H1 (cell line): ENCODE measurements around the gene PLXNB2. TPM values are rescaled to one million over a fixed set of nuclear protein-coding genes. Genes with fewer than 3 reads are reported as not detected.

ENCODE experiments used
- CTCF ChIA-PET: fragments of 300-600 bp; sonication (Branson Sonifier 250); formaldehyde crosslinking; loops from one replicate; lab custom pipeline; 2021; ENCODE audit not compliant: partially characterized antibody; lab: Charles Lee
- POLR2A ChIA-PET: fragments of 300-600 bp; sonication (Branson Sonifier 250); formaldehyde crosslinking; loops from one replicate; lab custom pipeline; 2021; ENCODE audit warnings: inconsistent platforms; ENCODE audit not compliant: partially characterized antibody; lab: Charles Lee
- DNase-seq, 2 experiments: peaks; one replicate each; pipeline versions ENCODE4 v3.0.0 to v3.0.0-alpha.2; 2010 to 2022; ENCODE audit warnings: low spot score in 2 of 2, low read depth in 1 of 2, mixed read lengths in 1 of 2
- FAIRE-seq: peaks from 2 replicates; lab custom pipeline; 2011; peaks lifted over from hg19 to GRCh38; lab: Jason Lieb, UNC
- H2AFZ ChIP-seq: 2 replicates; pipeline ENCODE4 v1.8.1; 2012; ENCODE audit warnings: low read length, inconsistent platforms
- H2AK5ac ChIP-seq: 2 replicates; pipeline ENCODE4 v1.6.1; 2013; ENCODE audit warnings: low read depth, low read length
- H2BK120ac ChIP-seq: replicated peaks from 2 replicates; pipeline ENCODE3; 2013; ENCODE audit warnings: low read depth, low read length, inconsistent platforms
- H2BK12ac ChIP-seq: 2 replicates; pipeline ENCODE4 v1.6.1; 2013; ENCODE audit warnings: low read depth, low read length
- H2BK15ac ChIP-seq: 2 replicates; pipeline ENCODE4 v1.6.1; 2013; ENCODE audit warnings: low read length
- H2BK20ac ChIP-seq: 2 replicates; pipeline ENCODE4 v1.6.1; 2013; ENCODE audit warnings: low read length
- H2BK5ac ChIP-seq: 2 replicates; pipeline ENCODE4 v1.6.1; 2013; ENCODE audit warnings: low read depth, low read length
- H3K14ac ChIP-seq: 2 replicates; pipeline ENCODE4 v1.6.1; 2013; ENCODE audit warnings: inconsistent platforms; ENCODE audit not compliant: insufficient read length
- H3K18ac ChIP-seq: 2 replicates; pipeline ENCODE4 v1.6.1; 2013; ENCODE audit warnings: low read length; ENCODE audit errors: extremely low read depth
- H3K23ac ChIP-seq: 2 replicates; pipeline ENCODE4 v1.6.1; 2013; ENCODE audit warnings: inconsistent platforms; ENCODE audit not compliant: insufficient read length
- H3K23me2 ChIP-seq: 2 replicates; pipeline ENCODE4 v1.6.1; 2013; ENCODE audit warnings: low read depth, low read length
- H3K27ac ChIP-seq: 2 replicates; pipeline ENCODE4 v1.6.1; 2011; ENCODE audit warnings: low read depth, low read length, inconsistent platforms
- H3K27me3 ChIP-seq, 4 experiments: replicated peaks in 1 of 4; 1 replicate in 1 of 4; 2 replicates in 3 of 4; pipeline versions ENCODE4 v1.6.1 to v1.8.1; 2011 to 2013; ENCODE audit warnings: low read length in 3 of 4, mild to moderate bottlenecking in 3 of 4, inconsistent platforms in 2 of 4, mixed read lengths in 2 of 4, moderate library complexity in 1 of 4; ENCODE audit not compliant: control insufficient read depth in 3 of 4, insufficient read depth in 3 of 4; ENCODE audit errors: extremely low read depth in 1 of 4
- H3K36me3 ChIP-seq, 4 experiments: 2 replicates each; pipeline versions ENCODE4 v1.6.1 to v1.8.1; 2011 to 2013; ENCODE audit warnings: mild to moderate bottlenecking in 4 of 4, low read length in 3 of 4, moderate library complexity in 2 of 4, control low read depth in 1 of 4, inconsistent platforms in 1 of 4; ENCODE audit not compliant: insufficient read depth in 4 of 4, control insufficient read depth in 2 of 4
- H3K4ac ChIP-seq: replicated peaks from 2 replicates; pipeline ENCODE3; 2013; ENCODE audit warnings: low read length, low read depth, mixed read lengths, inconsistent platforms; ENCODE audit not compliant: insufficient read length
- H3K4me1 ChIP-seq, 4 experiments: replicated peaks in 1 of 4; 1 replicate in 1 of 4; 2 replicates in 3 of 4; pipeline versions ENCODE4 v1.6.1 to v1.8.1; 2011 to 2013; ENCODE audit warnings: low read length in 3 of 4, inconsistent platforms in 2 of 4, mixed read lengths in 1 of 4; ENCODE audit not compliant: insufficient read depth in 4 of 4, control insufficient read depth in 3 of 4
- H3K4me2 ChIP-seq, 2 experiments: 2 replicates each; pipeline versions ENCODE4 v1.6.1 to v1.8.1; 2011 to 2013; ENCODE audit warnings: low read depth in 2 of 2, low read length in 2 of 2, control low read depth in 1 of 2, inconsistent platforms in 1 of 2, mild to moderate bottlenecking in 1 of 2; ENCODE audit not compliant: insufficient read depth in 1 of 2
- H3K4me3 ChIP-seq, 4 experiments: fragments of 200-600, 300-600 bp in 1 of 4; sonication (generic), shearing (Covaris generic), sonication (Bioruptor Twin) in 1 of 4; 2 replicates each; pipeline versions ENCODE4 v1.5.1 to v1.8.1; 2011 to 2016; ENCODE audit warnings: low read length in 4 of 4, low read depth in 3 of 4, control low read depth in 2 of 4, inconsistent platforms in 2 of 4, mild to moderate bottlenecking in 2 of 4, mixed read lengths in 1 of 4, moderate library complexity in 1 of 4; ENCODE audit not compliant: insufficient read depth in 2 of 4; ENCODE audit errors: extremely low read depth in 1 of 4
- H3K56ac ChIP-seq: replicated peaks from 2 replicates; pipeline ENCODE3; 2013; ENCODE audit warnings: low read depth, mild to moderate bottlenecking, mixed read lengths, low read length, inconsistent platforms; ENCODE audit not compliant: insufficient read length
- H3K79me1 ChIP-seq: 2 replicates; pipeline ENCODE4 v1.6.1; 2013; ENCODE audit warnings: low read depth, low read length, control low read depth
- H3K79me2 ChIP-seq, 2 experiments: 2 replicates each; pipeline versions ENCODE4 v1.6.1 to v1.8.1; 2012 to 2013; ENCODE audit warnings: low read length in 2 of 2, mild to moderate bottlenecking in 2 of 2, inconsistent platforms in 1 of 2; ENCODE audit not compliant: insufficient read depth in 2 of 2, control insufficient read depth in 1 of 2
- H3K9ac ChIP-seq, 4 experiments: replicated peaks in 1 of 4; 1 replicate in 1 of 4; 2 replicates in 3 of 4; pipeline versions ENCODE4 v1.6.1 to v1.8.1; 2011 to 2013; ENCODE audit warnings: low read depth in 3 of 4, low read length in 3 of 4, control low read depth in 2 of 4, mild to moderate bottlenecking in 2 of 4, moderate library complexity in 2 of 4, inconsistent platforms in 1 of 4; ENCODE audit errors: extremely low read depth in 1 of 4
- H3K9me3 ChIP-seq, 2 experiments: 2 replicates each; pipeline versions ENCODE4 v1.6.1 to v1.8.1; 2012 to 2013; ENCODE audit warnings: mild to moderate bottlenecking in 2 of 2, moderate library complexity in 2 of 2, control low read depth in 1 of 2, inconsistent platforms in 1 of 2, low read depth in 1 of 2, low read length in 1 of 2, mixed read lengths in 1 of 2; ENCODE audit not compliant: insufficient read depth in 2 of 2
- H4K20me1 ChIP-seq, 2 experiments: replicated peaks in 1 of 2; 2 replicates each; pipeline versions ENCODE3 to v1.8.1; 2011 to 2013; ENCODE audit warnings: inconsistent platforms in 2 of 2, low read length in 2 of 2, mild to moderate bottlenecking in 1 of 2; ENCODE audit not compliant: insufficient read depth in 2 of 2, control insufficient read depth in 1 of 2
- H4K5ac ChIP-seq: 2 replicates; pipeline ENCODE4 v1.6.1; 2013; ENCODE audit warnings: low read length, low read depth, mixed read lengths, inconsistent platforms; ENCODE audit not compliant: insufficient read length
- H4K8ac ChIP-seq: 2 replicates; pipeline ENCODE4 v1.8.0; 2013; ENCODE audit warnings: mild to moderate bottlenecking, moderate library complexity, low read length, inconsistent platforms; ENCODE audit not compliant: insufficient read depth; ENCODE audit errors: extremely low read depth
- H4K91ac ChIP-seq: replicated peaks from 2 replicates; pipeline ENCODE3; 2013; ENCODE audit warnings: low read length, mixed read lengths, inconsistent platforms; ENCODE audit not compliant: insufficient read length
- ASH2L ChIP-seq: fragments of 200-600, 300-600 bp; sonication (generic); IDR thresholded peaks from one replicate; pipeline ENCODE4 v1.7.1; 2017; ENCODE audit warnings: low read length
- HDAC2 ChIP-seq, 2 experiments: fragments of 300-600 bp in 1 of 2; sonication (generic) in 1 of 2; IDR thresholded peaks; 2 replicates each; pipeline ENCODE4 v1.6.1; 2011 to 2012; ENCODE audit warnings: low read depth in 2 of 2, low read length in 2 of 2, mild to moderate bottlenecking in 2 of 2, moderate library complexity in 2 of 2, borderline replicate concordance in 1 of 2, inconsistent platforms in 1 of 2
- HDAC6 ChIP-seq: IDR thresholded peaks from one replicate; pipeline ENCODE4 v1.7.1; 2012; ENCODE audit warnings: low read depth, mild to moderate bottlenecking, inconsistent platforms, low read length, moderate library complexity
- JUN ChIP-seq: IDR thresholded peaks from 2 replicates; pipeline ENCODE4 v1.6.1; 2011; ENCODE audit warnings: low read depth, mild to moderate bottlenecking, improper control_type of control experiment, low read length
- KDM4A ChIP-seq: IDR thresholded peaks from one replicate; pipeline ENCODE4 v1.7.1; 2012; ENCODE audit warnings: low read depth, mild to moderate bottlenecking, moderate library complexity, low read length, inconsistent platforms; ENCODE audit not compliant: severe bottlenecking
- NANOG ChIP-seq: IDR thresholded peaks from 2 replicates; pipeline ENCODE4 v1.6.1; 2011; ENCODE audit warnings: low read length, low read depth, mild to moderate bottlenecking, inconsistent platforms; ENCODE audit not compliant: insufficient read depth, poor library complexity, severe bottlenecking
- RAD21 ChIP-seq, 2 experiments: IDR thresholded peaks in 1 of 2; conservative IDR thresholded peaks in 1 of 2; 2 replicates each; pipeline ENCODE4 v1.6.1; 2011; ENCODE audit warnings: low read depth in 2 of 2, low read length in 2 of 2, improper control_type of control experiment in 1 of 2, inconsistent platforms in 1 of 2, mild to moderate bottlenecking in 1 of 2, moderate library complexity in 1 of 2
- RNF2 ChIP-seq: fragments of 200-900, 300-1000 bp; sonication (generic); IDR thresholded peaks from 2 replicates; pipeline ENCODE4 v1.7.1; 2016; ENCODE audit warnings: borderline replicate concordance, low read depth, mild to moderate bottlenecking, antibody characterized with exemption, low read length; ENCODE audit not compliant: poor library complexity, severe bottlenecking; ENCODE audit errors: missing control alignments
- TEAD4 ChIP-seq: IDR thresholded peaks from 2 replicates; pipeline ENCODE4 v1.6.1; 2012; ENCODE audit warnings: low read depth, low read length, inconsistent platforms, mixed read lengths
- WGBS, 2 experiments: shearing (Covaris generic) in 1 of 2; methylation state at CpG; one replicate each; pipeline versions ENCODE4 v1.1.6 to v1.1.7; 2013 to 2015; ENCODE audit warnings: low lambda C conversion rate in 2 of 2, mixed read lengths in 2 of 2, inconsistent platforms in 1 of 2, low coverage in 1 of 2, missing lambda C conversion rate in 1 of 2; ENCODE audit not compliant: insufficient replicate concordance in 2 of 2, insufficient coverage in 1 of 2, insufficient read length in 1 of 2; ENCODE audit errors: extremely low coverage in 1 of 2, missing lambda C conversion rate in 1 of 2; 5-methylcytosine and 5-hydroxymethylcytosine counted together
- polyA plus RNA-seq, 7 experiments: library from polyadenylated mRNA; depleted of rRNA in 3 of 7; stranded (reverse) in 5 of 7; unstranded in 2 of 7; fragments of >200 nt in 5 of 7; fragments of 200-250 nt in 2 of 7; gene quantifications; 1 replicate in 5 of 7; 2 replicates in 1 of 7; 4 replicates in 1 of 7; pipeline versions ENCODE4 v1.2.1 to v1.2.3, GENCODE V29; 2011 to 2013; ENCODE audit warnings: missing spikeins in 2 of 7, mixed read lengths in 2 of 7
- total RNA-seq: library from RNA; stranded (reverse); fragmentation: NEBNext Ultra II Directional; extraction: Animal tissue kit (Norgen Biotek cat#: 25700); gene quantifications from 2 replicates; pipeline ENCODE4 v1.2.1, GENCODE V29; 2021

The PLXNB2 gene
- total and polyA plus RNA-seq, 2 of the 8 experiments (the other 6 are each of a cell fraction or from before 2014, with no cell fraction given) = 58.3 to 92.8 TPM

DNA sequence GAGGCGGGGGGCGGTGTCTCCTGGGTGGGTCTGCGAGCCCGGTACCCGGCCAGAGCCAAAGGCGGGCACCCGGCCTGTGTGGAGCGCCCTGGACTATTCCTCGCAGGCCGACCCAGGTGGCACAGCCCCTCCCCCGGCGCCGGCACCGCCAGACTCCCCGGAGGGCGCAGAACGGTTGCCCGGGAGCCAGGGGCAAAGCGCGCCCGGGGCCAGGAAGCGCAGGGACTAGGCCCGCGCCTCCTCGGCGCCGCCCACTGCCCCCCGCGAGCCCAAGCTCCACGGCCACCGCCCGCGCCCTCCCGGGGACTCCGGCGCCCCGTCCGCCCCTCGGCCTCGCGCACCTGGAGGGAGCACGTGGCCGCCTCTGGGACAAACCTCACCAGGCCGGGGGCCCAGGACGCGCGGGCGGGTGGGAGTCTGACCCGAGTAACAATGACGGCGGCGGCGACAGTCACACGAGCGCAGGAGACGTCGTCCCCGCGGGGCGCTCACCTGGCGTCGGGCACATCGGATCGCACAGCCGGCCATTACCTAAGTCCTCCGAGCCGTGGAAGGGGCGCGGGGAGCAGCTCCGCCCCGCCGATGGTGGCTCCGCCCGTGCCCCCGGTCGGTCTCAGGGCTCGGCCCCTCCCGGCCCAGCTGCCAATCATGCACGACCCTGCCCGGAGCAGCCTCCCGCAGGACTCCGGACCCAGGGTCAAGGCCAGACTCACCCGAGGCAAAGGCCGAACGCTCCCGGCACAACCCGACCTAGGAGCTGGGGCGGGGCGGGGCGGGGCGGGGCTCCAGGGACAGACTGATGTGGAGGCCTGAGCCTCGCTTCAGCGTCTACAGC, 7.4 kb downstream of the PLXNB2 start:
- no peak overlapping the region for H2AFZ ChIP-seq
- no peak overlapping the region for H4K5ac ChIP-seq
- peaks cover 9% of the 10 kb centered on the region; the same call in 1 of the 2 replicates for H3K23me2 ChIP-seq
- no peak overlapping the region for H2BK120ac ChIP-seq
- peak overlapping the region; percentile 39 for H3K56ac ChIP-seq
- H2BK20ac ChIP-seq = no peak overlapping the region
- no peak overlapping the region for H2BK5ac ChIP-seq
- no peaks in the 10 kb centered on the region; a peak in 2 of 7 replicates for H3K27me3 ChIP-seq
- no peak overlapping the region for H3K27ac ChIP-seq
- H3K23ac ChIP-seq = no peak overlapping the region
- H2BK15ac ChIP-seq = no peak overlapping the region
- ChIA-PET CTCF (interaction anchor here (0.7 to 1.5 kb wide), 6 partner anchors 16 to 100 kb away, joined by 3 to 4 read pairs (median 3); no protein-coding TSS in a partner anchor), POLR2A (interaction anchor here (0.7 to 1.6 kb wide), 4 partner anchors 12 to 49 kb away, joined by 3 to 6 read pairs (median 4); partner anchors contain the start of gene HDAC10)
- no peaks in the 10 kb centered on the region for H3K9me3 ChIP-seq
- H3K4me3 ChIP-seq = peak overlapping the region; percentile 30 to 68 (median 34)
- peaks cover 22% of the 10 kb centered on the region for H3K79me1 ChIP-seq
- H3K4me2 ChIP-seq = peak overlapping the region; percentile 53 to 77
- no peak overlapping the region for H2AK5ac ChIP-seq
- no peak overlapping the region for H3K4ac ChIP-seq
- no peak overlapping the region for H4K91ac ChIP-seq
- peak; percentile 59 to 86 for DNase-seq
- FAIRE-seq = no peak
- H3K79me2 ChIP-seq = peaks cover 0 to 33% of the 10 kb centered on the region in 2 experiments; a peak in 3 of 4 replicates
- H3K18ac ChIP-seq = peak overlapping the region; percentile 48; the same call in 1 of the 2 replicates
- no peak overlapping the region for H2BK12ac ChIP-seq
- peaks cover 16 to 35% of the 10 kb centered on the region in 2 experiments for H4K20me1 ChIP-seq
- WGBS, 2 experiments = 2% methylated on average over 48 of the region's 93 CpGs; no CpG with 5 or more reads in 1 of the 2 experiments
- peak overlapping the region; percentile 80 for H4K8ac ChIP-seq
- peaks cover 0 to 35% (median 16%) of the 10 kb centered on the region in 4 experiments; a peak in 6 of 7 replicates for H3K4me1 ChIP-seq
- H3K36me3 ChIP-seq = no peaks in the 10 kb centered on the region
- no peak overlapping the region for H3K14ac ChIP-seq
- H3K9ac ChIP-seq = peak overlapping the region in 3 of 4 experiments; percentile 8 to 67 (median 16); a peak in 1 of 7 replicates
- TF ChIP-seq KDM4A (peak; percentile 86), JUN (no peak), NANOG (no peak), RNF2 (peak; percentile 62), TEAD4 (no peak), ASH2L (peak; percentile 40), HDAC2 (IDR thresholded peaks at IDR 0.05; ENCODE audit: borderline replicate concordance in 1 of 2, low read depth in 2 of 2, low read length in 2 of 2) (no peak), RAD21 (IDR thresholded peaks at IDR 0.05 in 1 of 2, conservative IDR thresholded peaks at IDR 0.05 in 1 of 2; ENCODE audit: low read depth in 2 of 2, low read length in 2 of 2) (no peak), HDAC6 (no peak)
